ENCODE measurements around the gene MCHR1. TPM values are rescaled to one million over a fixed set of nuclear protein-coding genes. Genes with fewer than 3 reads are reported as not detected.
"Not testable (repeated sequence)": the region's sequence is repeated elsewhere in the genome, so short reads cannot be mapped to it uniquely, and the experiment has no call there.

MCHR1 gene
- polyA plus RNA-seq, 5 donors: 0.16 to 0.42 (median 0.22) TPM

DNA sequence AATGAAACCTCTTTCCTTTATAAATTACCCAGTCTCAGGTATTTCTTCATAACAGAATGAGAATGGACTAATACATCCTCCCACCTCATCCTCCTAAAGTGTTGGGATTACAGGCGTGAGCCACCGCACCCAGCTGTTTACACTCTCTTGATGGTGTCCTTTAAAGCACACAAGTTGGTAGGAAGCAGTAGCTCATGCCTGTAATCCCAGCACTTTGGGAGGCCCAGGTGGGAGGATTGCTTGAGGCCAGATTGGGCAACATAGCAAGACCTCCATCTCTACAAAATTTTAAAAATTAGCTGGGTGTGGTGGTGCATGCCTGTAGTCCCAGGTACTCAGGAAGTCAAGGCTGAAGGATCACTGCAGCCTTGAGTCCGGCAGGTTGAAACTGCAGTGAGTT, 23.3 kb upstream of the MCHR1 start:
- DNase-seq: not testable (repeated sequence)

DNA sequence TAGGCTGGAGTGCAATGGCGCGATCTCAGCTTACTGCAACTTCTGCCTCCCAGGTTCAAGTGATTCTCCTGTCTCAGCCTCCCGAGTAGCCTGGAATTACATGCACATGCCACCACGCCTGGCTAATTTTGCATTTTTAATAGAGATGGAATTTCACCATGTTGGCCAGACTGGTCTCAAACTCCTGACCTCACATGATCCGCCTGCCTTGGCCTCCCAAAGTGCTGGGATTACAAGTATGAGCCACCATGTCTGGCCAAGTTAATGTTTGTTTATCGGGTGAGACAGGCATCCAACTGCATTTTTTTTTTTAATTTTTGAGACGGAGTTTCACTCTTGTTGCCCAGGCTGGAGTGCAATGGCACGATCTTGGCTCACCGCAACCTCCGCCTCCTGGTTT, 22.6 kb upstream of the MCHR1 start:
- not testable (repeated sequence) for DNase-seq

DNA sequence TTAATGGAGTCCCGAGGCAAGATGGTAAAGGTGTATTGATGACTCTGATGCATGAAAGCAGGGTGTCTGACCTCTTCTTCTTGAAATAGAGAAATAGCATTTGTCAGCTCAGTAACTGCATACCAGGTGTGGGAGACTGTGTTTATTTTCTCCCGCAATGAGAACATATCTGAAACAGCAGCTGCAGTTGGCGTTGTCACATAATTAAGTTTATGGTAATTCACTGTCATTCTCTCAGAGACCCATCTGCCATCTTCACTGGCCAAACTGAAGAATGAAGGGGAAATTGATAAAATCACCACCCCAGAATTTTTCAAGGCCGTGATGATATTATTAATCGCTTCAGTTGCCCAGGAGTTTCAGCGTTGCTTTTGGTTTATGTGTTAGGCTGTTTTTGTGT, 20.1 kb upstream of the MCHR1 start:
- no peak for DNase-seq

DNA sequence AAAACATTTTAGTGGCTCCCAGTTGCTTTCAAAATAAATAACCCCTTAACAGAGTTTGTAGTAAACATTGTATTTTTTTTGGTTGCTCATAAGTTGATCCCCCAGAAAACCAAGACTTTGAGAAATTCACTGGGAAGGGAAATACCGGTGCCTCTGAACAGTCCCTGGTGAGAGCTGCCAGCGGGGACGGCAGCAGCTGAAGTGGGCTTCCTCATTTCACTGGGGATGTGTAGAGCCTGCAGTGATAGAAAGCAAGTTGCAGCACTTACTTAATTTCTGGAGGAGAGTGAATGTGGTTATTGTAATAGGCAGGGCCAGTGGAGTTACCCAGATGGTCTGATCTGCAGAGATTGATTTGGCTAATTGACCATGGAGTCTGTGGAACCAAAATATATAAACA, 18.6 kb upstream of the MCHR1 start:
- DNase-seq: no peak

DNA sequence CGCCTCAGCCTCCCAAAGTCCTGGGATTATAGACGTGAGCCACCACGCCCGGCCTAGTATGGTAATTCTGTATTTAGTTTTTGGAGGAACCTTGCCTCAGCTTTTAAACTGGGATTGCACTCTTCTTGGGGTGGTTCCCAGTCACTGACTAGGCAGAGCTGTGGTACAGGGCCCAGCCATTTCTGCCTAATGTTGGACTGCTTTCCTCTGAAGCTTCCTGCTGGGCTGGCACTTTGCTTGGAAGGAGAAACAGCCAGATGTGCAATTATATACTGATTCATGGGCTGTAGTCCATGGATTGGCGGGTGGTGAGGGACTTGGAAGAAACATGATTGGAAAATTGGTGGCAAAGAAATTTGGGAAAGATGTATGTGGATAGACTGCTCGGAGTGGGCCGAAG, 17.6 kb upstream of the MCHR1 start:
- DNase-seq: no peak

DNA sequence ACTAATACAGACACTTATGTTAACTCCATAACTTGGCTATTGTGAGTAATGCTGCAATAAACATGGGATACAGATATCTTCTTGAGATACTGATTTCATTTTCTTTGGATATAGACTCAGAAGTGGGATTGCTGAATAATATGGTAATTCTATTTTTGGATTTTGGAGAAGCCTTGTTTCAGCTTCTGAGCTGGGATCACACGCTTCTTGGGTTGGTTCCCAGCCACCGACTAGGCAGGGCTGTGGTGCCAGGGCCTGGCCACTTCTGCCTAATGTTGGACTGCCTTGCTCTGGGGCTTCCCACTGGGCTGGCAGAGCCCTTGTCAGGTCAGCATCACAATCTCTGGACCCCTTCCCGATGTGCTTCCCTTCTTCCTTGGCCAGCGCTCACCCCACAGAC, 14.0 kb upstream of the MCHR1 start:
- no peak for DNase-seq

DNA sequence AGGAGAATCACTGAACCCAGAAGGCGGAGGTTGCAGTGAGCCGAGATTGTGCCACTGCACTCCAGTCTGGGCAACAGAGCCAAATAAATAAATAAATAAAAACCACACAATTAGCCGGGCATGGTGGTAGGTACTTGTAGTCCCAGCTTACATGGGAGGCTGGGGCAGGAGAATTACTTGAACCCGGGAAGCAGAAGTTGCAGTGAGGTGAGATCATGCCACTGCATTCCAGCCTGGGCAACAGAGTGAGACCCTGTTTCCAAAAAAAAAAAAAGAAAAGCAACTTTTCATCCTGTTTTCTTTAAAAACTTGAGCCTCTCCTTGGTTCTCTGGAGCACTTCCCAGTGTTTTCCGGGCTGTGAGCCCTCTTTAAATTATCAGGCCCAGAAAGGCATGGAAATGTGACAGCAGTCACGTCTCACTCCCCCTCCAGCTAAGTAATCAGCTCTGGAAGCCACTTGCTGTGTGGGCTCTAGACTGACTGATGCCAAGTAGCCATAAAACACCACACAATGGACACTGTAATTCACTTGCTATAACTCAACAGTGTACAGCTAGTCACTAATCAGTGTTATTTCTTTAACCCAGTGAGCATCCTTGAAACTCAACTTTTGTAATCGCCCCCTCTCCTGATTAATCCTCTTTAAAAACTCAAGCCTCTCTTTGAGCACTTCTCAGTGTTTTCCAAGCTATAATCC, 13.0 kb upstream of the MCHR1 start:
- peak; percentile 82 to 83 for DNase-seq

DNA sequence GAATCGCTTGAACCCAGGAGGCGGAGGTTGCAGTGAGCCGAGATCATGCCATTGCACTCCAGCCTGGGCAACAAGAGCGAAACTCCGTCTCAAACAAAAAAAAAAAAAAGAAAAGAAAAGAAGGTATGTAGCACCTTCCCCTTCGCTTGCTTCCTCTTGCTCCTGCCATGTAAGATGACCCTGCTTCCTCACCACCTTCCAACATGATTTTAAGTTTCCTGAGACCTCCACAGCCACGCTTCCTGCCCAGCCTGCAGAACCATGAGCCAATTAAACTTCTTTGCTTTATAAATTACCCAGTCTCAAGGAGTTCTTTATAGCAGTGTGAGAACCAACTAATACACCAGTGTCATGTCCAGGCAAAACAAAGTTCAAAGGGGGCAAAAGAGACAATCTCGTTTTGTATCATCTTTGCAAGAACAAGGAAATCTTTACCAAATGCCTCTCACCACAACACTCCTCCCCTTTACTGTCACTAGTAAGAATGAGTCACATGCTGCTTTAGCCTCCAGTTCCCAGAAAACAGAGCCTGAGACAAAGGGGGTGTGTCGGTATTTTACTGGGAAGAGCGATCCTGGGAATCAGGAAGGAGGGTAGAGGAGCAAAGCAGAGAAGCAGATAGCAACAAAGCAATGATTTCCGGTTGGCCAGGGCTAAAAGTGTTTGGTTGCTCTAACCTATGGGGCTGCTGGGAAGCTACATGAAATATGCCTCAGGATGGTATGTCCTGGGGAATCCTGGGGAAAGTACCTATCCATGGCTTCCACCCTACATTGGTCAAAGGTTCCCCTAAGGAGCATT, 10.5 kb upstream of the MCHR1 start:
- DNase-seq: no peak

DNA sequence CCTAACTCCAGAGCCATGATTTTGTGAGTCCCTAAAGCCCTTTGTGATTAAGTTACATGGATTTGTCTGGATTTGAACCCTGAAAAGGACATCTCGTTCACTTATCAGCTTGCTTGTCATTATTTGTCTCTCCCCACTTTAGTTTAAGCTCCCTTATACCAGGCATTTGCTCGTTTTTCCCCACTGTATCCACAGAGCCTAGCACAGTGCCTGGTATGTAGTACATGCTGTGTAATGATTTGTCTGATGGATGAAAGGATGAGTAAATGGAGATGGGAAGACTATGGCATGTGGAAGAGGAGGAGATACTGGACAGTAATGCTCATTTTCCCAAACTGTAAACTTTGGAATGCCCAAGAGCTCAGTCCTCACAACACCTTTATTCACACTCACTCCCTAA, 9.2 kb upstream of the MCHR1 start:
- DNase-seq: no peak

DNA sequence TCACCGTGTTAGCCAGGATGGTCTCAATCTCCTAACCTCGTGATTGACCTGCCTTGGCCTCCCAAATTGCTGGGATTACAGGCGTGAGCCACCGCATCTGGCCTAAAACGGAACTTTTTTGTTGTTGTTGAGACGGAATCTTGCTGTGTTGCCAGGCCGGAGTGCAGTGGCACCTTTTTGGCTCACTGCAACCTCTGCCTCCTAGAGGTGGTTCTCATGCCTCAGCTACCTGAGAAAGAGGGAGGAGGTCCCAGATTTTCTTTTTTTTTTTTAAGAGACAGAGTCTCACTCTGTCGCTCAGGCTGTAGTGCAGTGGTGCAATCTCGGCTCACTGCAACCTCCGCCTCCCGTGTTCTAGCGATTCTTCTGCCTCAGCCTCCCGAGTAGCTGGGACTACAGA, 7.9 kb upstream of the MCHR1 start:
- no peak for DNase-seq

DNA sequence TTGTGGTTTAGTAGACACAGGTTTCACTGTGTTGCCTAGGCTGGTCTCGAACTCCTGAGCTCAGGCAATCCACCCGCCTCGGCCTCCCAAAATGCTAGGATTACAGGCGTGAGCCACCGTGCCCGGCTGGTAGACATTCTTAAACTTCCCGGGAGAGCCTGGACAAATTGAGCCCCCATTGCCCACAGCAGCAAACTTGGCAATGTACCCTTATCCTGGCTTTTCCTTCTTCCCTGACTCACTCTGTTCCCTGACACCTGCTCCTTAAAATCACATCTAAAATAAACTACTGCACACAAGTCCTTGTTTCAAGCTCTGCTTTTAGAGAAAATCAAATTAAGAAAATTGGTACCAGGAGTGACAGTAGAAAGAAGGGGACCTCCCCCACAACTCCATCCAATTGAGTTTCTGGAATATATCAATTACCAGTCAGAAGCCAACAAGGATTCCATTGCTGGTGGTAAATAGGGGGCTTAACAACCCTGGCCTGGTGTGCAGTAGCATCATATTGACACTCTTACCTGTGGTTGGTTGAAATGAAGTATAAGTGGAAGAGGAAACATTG, 7.4 kb upstream of the MCHR1 start:
- DNase-seq: no peak

DNA sequence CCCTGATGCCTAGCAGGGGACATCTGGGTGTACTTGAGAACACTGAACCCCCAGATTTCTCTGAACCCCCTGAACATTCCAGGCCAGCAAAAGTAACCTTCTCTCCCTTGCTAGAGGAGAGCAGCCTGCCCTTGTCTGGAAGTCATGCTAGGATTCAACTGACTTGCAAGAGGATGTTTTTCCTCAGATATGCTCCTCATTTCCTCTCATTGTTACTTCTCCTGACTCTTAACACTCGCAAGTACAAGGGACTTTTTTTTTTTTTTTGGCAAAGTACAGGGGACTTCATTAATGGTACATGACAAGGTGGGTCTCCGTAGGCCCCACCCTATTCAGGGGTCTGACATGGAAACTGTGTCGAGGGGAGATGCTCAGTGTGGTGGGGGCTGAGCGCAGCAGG, 6.3 kb upstream of the MCHR1 start:
- DNase-seq: no peak

DNA sequence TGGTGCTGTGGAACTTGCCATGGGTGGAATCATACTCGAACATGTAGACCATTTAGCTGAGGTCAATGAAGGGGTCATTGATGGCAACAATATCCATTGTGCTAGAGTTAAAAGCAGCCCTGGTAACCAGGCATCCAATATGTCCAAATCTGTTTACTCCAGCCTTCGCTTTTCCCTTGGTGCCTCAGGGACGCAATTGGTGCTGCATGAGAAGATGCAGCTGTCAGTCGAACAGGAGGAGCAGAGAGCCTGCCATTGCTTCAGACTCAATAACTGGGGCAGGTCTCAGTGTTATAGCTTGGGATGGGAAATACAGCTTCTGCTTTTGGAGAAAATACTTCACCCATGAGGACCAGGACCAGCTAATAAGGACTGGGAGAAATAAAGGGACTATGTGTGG, 5.0 kb upstream of the MCHR1 start:
- peak; percentile 86 to 90 for DNase-seq

DNA sequence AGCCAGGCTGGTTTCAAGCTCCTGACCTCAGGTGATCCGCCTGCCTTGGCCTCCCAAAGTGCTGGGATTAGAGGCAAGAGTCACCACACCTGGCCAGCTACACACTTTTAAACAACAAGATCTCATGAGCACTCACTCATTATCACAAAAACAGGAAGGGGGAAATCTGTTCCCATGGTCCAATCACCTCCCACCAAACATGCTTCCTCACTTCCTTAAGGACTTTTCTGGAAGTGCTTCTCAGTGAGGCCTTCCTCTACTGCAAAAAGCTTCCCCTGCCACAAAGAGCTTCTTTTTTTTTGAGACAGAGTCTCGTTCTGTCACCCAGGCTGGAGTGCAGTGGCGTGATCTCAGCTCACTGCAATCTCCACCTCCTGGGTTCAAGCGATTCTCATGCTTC, 3.1 kb upstream of the MCHR1 start:
- not testable (repeated sequence) for DNase-seq

DNA sequence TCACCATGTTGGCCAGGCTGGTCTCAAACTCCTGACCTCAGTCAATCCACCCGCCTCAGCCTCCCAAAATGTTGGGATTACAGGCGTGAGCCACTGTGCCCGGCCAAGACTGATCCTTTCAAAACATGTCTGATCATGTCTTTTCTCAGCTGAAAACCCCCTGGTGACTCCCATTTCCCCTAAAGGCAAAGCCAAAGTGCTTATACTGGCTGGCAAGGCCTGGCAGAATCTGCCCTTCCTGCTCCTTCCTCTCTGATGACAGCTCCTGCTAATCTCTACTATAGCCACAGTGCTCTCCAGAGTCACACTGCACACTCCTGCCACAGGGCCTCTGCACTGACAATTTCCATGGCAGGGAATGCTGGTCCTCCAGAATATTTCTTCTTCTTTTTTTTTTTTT, 2.6 kb upstream of the MCHR1 start:
- DNase-seq: no peak

DNA sequence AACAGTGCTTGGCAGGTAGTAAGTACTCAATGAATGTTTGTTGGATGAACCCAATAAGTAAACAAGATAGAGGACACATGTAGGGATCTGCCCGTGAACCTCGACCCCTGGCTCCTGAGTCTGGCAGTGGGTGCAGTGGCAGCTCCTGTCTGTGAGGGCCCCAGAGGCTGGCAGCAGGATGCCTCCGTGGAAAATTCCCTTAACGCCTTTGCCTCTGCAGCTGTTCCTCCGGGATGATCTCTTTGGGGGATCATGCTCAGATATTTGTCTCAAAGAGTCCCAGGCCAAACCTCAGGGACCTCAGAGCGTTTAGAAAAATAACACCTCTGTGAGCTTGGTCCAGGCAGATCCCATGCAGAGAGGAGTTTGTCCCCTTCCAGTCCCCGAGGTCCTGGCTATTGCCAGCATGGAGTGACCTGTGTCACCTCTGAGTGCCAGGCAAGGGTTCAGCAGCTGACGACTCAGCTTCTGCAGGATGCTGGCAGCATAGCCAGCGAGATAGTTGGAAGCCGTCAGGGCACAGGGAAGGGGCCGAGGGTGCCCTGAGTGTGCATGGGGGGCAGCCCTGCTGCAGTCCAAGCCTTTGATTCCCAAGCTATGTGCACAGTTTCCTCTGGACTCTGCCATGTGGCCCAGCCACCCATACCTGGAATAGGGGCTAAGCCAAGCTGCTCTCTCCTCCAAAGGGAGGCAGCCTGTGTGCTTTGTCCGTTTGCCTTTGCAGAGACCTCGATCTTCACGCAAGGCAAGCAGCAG, 613 bp upstream of the MCHR1 start:
- no peak for DNase-seq

DNA sequence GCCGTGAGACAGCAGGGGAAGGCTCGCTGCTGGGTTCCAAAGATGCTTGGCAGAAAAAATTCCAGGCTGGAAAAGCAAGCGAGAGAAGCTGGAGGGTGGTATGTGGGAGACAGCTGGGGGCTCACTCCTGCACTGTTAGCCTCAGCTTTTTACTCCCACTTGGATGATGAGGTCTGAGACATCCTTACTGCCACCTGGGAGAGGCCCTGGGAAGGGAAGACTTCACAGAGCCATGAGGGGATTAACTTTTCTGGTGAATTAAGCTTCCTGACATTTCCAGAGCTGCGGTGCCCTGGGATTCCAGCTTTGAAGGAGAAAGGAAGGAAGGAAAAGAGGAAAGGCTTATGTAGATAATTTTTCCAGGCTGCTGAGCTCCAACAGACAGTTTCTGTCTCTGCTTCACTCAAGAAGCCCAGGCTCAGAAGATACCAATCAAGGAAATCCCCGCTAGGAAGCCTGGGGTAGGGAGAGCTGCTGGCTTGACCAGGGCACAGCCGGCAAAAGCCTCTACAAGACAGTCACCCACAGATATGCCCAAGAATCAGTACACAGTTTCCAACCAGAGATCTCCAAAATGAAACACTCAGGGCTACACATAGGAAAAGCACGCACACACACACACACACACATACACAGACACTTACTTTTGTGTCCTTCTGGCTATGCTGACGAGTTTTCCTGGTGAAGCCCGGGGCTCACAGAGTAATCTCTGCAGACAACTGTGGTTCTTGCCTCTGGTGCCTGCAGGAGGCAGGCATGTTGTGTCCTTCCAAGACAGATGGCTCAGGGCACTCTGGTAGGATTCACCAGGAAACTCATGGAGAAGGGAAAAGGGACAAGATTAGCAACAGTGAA, 907 bp downstream of the MCHR1 start:
- DNase-seq: no peak

DNA sequence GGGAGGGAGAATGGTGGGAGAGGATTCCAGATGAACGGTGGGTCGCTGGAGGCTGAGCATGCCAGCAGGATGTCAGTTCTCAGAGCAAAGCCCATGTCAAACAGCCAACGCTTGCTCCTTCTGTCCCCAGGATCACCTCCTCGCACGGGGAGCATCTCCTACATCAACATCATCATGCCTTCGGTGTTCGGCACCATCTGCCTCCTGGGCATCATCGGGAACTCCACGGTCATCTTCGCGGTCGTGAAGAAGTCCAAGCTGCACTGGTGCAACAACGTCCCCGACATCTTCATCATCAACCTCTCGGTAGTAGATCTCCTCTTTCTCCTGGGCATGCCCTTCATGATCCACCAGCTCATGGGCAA, 1.5 kb downstream of the MCHR1 start:
- DNase-seq: no peak

DNA sequence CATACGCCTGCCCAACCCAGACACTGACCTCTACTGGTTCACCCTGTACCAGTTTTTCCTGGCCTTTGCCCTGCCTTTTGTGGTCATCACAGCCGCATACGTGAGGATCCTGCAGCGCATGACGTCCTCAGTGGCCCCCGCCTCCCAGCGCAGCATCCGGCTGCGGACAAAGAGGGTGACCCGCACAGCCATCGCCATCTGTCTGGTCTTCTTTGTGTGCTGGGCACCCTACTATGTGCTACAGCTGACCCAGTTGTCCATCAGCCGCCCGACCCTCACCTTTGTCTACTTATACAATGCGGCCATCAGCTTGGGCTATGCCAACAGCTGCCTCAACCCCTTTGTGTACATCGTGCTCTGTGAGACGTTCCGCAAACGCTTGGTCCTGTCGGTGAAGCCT, 2.2 kb downstream of the MCHR1 start:
- no peak for DNase-seq

DNA sequence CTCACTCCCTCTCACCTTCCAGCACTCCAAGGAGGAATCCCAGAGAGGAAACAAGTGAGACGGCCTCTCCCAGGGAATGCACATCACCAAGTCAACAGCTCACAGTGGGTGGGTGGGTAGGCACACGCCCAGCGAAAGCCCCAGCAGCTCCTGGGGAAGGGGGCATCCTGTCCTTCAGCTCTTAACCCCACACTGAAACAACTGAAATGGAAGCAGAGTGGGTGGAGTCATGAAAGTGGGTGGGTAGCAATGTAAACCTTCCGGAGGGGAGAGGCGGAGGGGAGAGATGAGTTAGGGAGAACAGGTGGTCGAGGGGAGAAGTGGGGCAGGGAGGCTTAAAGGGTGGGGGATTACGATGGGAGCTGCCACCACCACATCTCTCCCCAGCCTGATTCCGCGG, 5.4 kb downstream of the MCHR1 start:
- no peak for DNase-seq

DNA sequence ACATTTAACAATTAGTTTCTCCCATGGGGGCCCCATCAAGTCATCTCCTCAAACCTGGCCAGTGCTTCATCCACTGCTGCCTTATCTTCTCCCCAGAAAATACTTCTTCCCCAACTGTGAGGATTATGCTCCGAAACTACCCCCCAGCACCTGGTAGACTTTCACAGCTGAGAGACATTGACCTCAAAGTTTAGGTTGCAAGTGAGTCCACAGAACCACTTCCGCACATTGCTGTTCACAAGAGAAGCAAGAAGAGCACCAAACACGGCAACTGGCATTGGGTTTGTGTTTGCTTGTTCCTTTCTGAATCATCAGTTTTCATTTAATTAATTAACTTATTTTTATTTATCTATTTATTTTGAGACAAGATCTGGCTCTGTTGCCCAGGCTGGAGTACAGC, 6.1 kb downstream of the MCHR1 start:
- no peak for DNase-seq

DNA sequence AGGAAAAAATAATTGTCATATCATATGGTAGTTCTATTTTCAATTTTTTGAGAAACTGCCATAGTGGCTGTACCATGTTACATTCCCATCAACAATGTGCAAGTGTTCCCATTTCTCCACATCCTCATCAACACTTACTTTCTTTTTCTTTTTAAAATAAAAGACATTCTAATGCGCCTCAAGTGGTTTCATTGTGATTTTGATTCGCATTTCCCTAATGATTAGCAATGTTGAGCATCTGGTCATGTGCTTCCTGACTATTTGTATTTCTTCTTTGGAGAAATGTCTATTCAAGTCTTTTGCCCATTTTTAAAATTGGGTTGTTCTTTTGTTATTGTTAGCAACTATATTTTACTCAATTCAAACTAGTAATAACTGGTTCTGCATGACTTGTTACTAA, 8.4 kb downstream of the MCHR1 start:
- no peak for DNase-seq
